ENCODE data around the gene GNG7. TPM values are rescaled to one million over a fixed set of nuclear protein-coding genes. Genes with fewer than 3 reads are reported as not detected.
"Not testable (repeated sequence)": the region's sequence is repeated elsewhere in the genome, so short reads cannot be mapped to it uniquely, and the experiment has no call there.

GNG7 gene
- total RNA-seq, 2 experiments from 2014 or later, result not detected

DNA sequence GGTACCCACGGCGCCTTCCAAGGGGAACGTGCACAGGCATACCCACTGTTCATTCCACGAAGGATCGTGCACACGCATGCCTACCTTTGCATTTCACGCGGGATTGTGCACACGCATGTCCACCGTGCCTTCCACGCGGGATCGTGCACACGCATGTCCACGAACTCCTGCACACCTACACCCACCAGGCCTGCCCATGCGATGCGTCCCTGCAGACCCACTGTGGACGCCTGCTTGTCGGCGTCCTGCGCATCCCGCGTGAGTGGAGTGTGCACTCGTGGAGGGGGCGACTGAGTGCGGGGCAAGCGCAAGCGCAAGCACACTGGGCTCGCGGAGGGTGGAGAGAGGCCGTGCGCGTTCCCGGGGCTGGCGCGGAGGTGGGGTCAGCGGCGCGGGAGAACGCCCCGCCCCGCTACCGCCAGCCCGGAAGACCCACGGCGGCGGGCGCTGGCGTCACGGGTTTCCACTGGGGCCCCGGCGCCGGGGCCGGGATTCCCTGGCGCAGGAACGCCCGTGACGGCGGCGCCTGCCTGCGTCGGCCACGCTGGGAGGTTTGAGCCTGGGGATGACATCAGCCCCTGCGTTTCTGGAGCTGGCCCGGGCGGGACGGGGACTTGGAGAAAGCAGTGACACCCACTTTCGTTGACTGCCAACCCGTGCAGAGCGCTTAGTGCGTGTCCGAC, 207.9 kb downstream of the GNG7 start:
- peaks cover 53% of the 10 kb centered on the region for H3K27me3 Mint-ChIP-seq
- H3K4me1 Mint-ChIP-seq, result peaks cover 21% of the 10 kb centered on the region
- CTCF ChIA-PET, result interaction anchor here (0.6 to 3.3 kb wide), 8 partner anchors 9 to 119 kb away, joined by 3 to 14 read pairs (median 4); no protein-coding TSS in a partner anchor
- DNase-seq, result peak; percentile 70
- no peak overlapping the region for H3K27ac Mint-ChIP-seq
- H3K4me3 Mint-ChIP-seq, result peak overlapping the region; percentile 70
- peak; percentile 84 for ATAC-seq
- no peaks in the 10 kb centered on the region for H3K9me3 Mint-ChIP-seq (ENCODE audit: low read depth)
- H3K36me3 Mint-ChIP-seq, result no peaks in the 10 kb centered on the region

DNA sequence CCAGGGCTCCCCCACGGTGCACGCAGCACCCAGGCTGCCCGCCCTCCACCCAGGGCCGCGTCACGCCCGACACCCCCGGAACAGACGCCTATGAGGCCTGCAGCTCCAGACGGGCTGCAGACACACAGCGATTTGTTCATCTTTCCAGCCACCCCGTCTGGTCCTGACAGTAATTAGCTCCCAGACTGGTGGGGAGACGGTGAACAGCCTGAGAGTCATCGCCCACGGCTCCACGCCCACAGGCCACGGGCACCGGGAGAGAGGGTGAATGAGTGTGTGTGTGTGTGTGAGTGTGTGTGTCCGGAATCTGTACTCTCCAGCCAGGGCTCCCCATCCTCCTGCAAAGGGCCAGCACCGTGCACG, 208.4 kb downstream of the GNG7 start:
- Mint-ChIP-seq H3K9me3 (ENCODE audit: low read depth) (no peaks in the 10 kb centered on the region), H3K4me1 (peaks cover 19% of the 10 kb centered on the region), H3K4me3 (peak overlapping the region; percentile 70), H3K36me3 (no peaks in the 10 kb centered on the region), H3K27ac (no peak overlapping the region), H3K27me3 (peaks cover 53% of the 10 kb centered on the region)
- no peak for ATAC-seq
- CTCF ChIA-PET, result interaction anchor here (3.3 kb wide), 1 partner anchor 16 kb away, joined by 14 read pairs; no protein-coding TSS in a partner anchor
- DNase-seq, result no peak

DNA sequence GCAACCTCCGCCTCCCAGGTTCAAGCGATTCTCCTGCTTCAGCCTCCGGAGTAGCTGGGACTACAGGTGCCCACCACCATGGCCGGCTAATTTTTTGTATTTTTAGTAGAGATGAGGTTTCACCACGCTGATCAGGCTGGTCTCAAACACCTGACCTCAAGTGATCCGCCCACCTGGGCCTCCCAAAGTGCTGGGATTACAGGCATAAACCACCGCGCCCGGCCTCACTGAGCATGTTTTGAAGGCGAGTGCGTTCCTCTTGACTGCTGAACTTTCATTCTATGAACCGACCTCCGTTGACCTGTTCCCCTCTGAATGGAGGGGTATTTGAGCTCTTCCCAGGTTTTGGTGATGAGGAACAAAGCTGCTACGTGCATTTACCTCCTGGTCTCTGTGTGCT, 209.0 kb downstream of the GNG7 start:
- not testable (repeated sequence) for H3K27ac Mint-ChIP-seq; H3K36me3 Mint-ChIP-seq; ATAC-seq; H3K9me3 Mint-ChIP-seq (ENCODE audit: low read depth); DNase-seq
- Mint-ChIP-seq H3K4me3 (peak overlapping the region; percentile 70), H3K27me3 (peaks cover 55% of the 10 kb centered on the region), H3K4me1 (peaks cover 21% of the 10 kb centered on the region)
- CTCF ChIA-PET, result interaction anchor here (0.6 to 3.3 kb wide), 2 partner anchors 15 to 1322 kb away, joined by 4 to 14 read pairs; no protein-coding TSS in a partner anchor

DNA sequence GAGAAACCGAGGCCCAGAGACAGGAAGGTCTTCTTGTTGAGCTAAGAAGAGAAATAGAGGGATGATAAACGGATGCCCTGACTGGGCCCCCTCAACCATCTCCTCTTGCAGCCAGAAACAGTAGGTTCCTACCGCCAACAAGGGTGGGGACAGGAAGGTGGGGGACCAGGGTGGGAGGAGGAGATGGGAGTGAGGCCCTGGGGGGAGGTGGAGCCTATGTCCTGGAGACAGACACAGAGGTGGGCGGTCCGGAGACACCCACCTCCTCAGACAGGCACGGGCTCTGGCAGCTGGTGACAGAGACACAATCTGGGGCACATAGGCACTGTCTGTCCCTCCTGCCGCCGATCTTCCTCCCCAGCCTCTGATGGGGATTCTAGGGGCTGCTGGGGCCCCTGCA, 209.6 kb downstream of the GNG7 start:
- peaks cover 61% of the 10 kb centered on the region for H3K27me3 Mint-ChIP-seq
- DNase-seq, result no peak
- H3K4me3 Mint-ChIP-seq, result no peak overlapping the region
- ATAC-seq, result no peak
- no peaks in the 10 kb centered on the region for H3K36me3 Mint-ChIP-seq
- no peaks in the 10 kb centered on the region for H3K9me3 Mint-ChIP-seq (ENCODE audit: low read depth)
- H3K27ac Mint-ChIP-seq, result no peak overlapping the region
- H3K4me1 Mint-ChIP-seq, result peaks cover 21% of the 10 kb centered on the region
- CTCF ChIA-PET, result interaction anchor here (0.6 to 0.7 kb wide), 2 partner anchors 69 to 1323 kb away, joined by 3 to 4 read pairs; no protein-coding TSS in a partner anchor

DNA sequence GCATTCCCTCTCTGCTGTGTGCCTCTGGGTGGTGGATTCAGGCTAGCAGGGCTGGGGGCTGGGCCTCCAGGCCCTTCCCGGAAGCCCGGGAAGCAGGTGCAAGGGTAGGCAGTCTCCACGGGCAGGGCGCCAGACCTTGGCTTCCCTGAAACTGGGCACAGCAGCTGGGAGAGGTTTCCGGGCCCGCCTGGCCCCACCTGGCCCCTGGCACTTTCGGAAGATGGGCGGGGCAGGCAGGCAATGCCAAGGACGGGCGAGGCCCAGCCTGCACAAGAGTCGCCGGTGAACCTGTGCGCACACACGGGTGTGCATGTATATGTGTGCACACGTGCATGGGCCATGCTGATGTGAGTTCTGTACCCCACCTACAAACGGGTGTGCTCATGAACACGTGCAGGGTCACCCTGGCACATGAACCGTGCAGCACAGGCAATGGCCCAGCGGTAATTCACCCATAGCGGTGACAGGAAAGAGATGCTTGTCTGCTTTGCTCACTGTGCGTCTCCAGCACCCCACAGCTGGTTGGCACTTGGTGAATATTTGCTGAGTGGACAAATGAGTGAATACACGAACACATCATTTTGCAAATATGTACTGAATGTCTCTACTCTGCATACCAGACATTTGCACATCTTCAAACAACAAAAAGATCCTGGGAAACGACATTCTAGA, 211.2 kb downstream of the GNG7 start:
- CTCF ChIA-PET, result no interaction called here
- Mint-ChIP-seq H3K9me3 (ENCODE audit: low read depth) (no peaks in the 10 kb centered on the region), H3K27me3 (peaks cover 69% of the 10 kb centered on the region), H3K36me3 (no peaks in the 10 kb centered on the region), H3K4me3 (no peak overlapping the region), H3K27ac (no peak overlapping the region), H3K4me1 (peaks cover 20% of the 10 kb centered on the region)
- DNase-seq, result no peak
- ATAC-seq, result no peak

DNA sequence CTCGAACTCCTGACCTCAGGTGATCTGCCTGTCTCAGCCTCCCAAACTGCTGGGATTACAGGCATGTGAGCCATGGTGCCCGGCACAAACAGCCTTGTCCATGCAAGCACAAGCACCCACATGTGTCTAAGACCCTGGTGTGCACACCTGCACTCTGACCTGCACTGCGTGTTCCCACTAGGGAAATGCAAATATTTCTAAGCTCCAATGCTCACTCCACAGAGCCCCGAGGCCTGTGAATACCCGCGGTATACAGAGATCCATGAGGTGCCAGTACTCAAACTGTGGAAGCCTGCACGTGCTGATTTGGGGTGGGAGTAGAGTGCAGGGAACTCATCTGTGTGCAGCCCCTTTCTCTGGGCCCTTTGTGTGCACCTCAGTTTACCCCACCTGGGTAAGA, 211.8 kb downstream of the GNG7 start:
- Mint-ChIP-seq H3K4me1 (peaks cover 14% of the 10 kb centered on the region), H3K27ac (no peak overlapping the region), H3K27me3 (peaks cover 64% of the 10 kb centered on the region), H3K9me3 (ENCODE audit: low read depth) (no peaks in the 10 kb centered on the region), H3K4me3 (no peak overlapping the region), H3K36me3 (no peaks in the 10 kb centered on the region)
- DNase-seq (no peak), ATAC-seq (no peak)
- CTCF ChIA-PET, result interaction anchor here (0.7 kb wide), 1 partner anchor 13 kb away, joined by 3 read pairs; no protein-coding TSS in a partner anchor

DNA sequence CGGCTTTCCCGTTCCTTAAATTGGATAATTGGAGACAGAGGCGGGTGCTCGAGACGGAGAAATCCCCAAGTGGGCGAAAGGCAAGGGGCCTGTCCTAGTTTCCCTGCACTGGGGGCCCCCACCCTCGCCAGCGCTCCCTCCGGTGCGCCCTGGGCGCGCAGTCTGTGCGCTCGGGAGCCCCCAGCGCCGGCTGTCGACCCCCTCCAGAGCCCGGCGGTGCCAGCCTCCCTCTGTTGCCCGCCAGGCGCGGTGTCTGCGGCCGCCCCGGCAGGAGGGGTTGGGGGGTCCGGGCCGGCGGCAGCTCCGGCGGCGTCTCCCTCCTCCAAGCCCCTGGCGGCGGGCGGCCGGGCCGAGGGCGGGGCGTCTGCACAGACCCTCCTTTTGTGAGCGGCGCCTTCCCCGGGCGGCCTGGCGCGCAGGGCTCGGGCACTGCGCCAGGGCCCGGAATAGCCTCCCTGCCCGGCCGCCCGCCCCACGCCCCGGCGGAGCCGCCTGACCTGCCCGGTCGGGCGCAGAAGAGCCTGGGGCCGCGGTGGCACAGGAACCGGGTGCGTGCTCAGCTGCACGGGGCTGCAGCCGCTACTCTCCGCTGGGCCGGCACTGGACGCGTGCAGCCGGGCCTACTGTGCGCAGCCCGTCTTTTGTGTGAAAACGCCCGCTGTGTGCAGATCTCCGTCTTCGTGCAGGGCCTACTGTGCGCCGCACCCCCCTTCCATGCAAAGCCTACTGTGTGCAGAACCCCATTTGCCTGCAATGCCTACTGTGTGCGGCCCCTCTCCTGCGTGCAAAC, 213.4 kb downstream of the GNG7 start:
- H3K4me1 Mint-ChIP-seq, result peaks cover 9% of the 10 kb centered on the region
- CTCF ChIA-PET, result interaction anchor here (0.5 to 1.2 kb wide), 2 partner anchors 122 to 543 kb away, joined by 3 read pairs; no protein-coding TSS in a partner anchor
- H3K27ac Mint-ChIP-seq, result no peak overlapping the region

DNA sequence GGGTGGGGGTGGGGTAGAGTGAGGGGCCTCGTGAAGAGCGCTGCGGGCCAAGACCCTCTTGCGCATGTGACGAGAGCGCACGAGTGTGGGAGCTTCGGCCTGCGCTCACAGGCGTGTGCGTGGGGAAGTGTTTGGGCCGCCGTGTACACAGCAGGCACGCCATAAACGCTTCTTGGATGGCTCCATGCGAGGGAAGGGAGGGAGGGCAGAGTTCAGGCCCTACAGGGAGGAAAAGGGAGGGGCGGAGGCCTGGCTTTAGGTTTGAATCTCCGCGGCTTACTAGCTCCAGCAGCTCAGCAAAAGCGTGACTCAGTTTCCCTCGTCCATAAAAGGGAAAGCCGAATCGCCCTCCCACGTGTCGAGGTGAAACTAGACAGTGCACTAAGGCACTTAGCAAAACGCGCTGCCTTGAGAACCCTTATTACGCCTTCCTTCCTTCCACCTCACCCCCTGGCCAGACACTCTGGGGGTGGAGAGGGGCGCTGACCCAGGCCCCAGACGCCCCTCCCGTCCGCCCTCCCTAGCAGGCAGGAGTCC, 214.0 kb downstream of the GNG7 start:
- DNase-seq (no peak), ATAC-seq (no peak)
- Mint-ChIP-seq H3K9me3 (ENCODE audit: low read depth) (peaks cover 2% of the 10 kb centered on the region), H3K36me3 (peaks cover 1% of the 10 kb centered on the region), H3K27ac (no peak overlapping the region), H3K27me3 (peaks cover 53% of the 10 kb centered on the region), H3K4me3 (no peak overlapping the region), H3K4me1 (peaks cover 8% of the 10 kb centered on the region)
- CTCF ChIA-PET, result interaction anchor here (0.5 kb wide), 1 partner anchor 543 kb away, joined by 3 read pairs; no protein-coding TSS in a partner anchor

More for the DNA sequence above, 213.4 kb downstream of the GNG7 start:
- H3K36me3 Mint-ChIP-seq, result no peaks in the 10 kb centered on the region
- H3K4me3 Mint-ChIP-seq, result no peak overlapping the region
- peaks cover 60% of the 10 kb centered on the region for H3K27me3 Mint-ChIP-seq
- DNase-seq, result no peak
- no peaks in the 10 kb centered on the region for H3K9me3 Mint-ChIP-seq (ENCODE audit: low read depth)
- peak; percentile 7 for ATAC-seq

DNA sequence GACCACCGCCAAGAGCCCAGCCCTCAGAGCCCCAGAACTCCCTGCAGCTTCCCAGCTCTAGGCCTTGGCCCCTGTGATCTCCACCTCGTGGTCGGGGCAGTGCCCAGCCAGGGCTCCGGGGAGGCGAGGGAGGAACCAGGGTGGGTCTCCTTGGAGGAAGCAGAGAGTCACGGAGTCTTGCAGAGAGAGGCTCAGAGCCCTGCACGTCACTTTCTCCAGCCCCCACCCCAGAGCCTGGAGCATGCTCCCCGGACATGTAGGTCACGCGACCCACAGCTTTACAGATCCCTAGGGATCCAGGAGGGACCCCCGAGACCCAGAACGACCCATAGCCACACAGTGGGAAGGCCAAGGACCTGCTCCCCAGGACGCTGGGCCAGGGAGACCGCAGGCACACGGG, 214.7 kb downstream of the GNG7 start:
- Mint-ChIP-seq H3K9me3 (ENCODE audit: low read depth) (peaks cover 6% of the 10 kb centered on the region), H3K27me3 (peaks cover 50% of the 10 kb centered on the region), H3K27ac (no peak overlapping the region), H3K4me3 (no peak overlapping the region), H3K4me1 (peaks cover 8% of the 10 kb centered on the region), H3K36me3 (peaks cover 4% of the 10 kb centered on the region)
- DNase-seq (no peak), ATAC-seq (no peak)
- CTCF ChIA-PET, result no interaction called here

DNA sequence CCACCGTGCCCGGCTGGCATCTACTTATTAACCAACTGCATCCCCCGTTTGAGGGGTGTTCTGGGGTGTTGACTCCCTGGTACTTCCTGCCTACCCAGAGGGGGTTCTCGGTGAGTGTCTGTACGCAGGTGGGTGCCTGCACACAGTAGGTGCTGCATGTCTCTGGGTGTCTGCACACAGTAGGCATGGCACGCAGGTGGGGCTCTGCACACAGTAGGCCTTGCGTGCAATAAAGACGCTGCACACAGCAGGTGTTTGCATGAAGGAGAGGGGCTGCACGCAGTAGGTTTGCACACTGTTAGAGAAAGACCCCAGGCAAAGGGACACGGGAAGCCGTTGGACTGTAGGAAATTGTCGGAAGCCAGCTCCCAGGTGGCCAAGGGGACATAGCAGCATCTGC, 215.4 kb downstream of the GNG7 start:
- no peak overlapping the region for H3K4me3 Mint-ChIP-seq
- no peak for ATAC-seq

DNA sequence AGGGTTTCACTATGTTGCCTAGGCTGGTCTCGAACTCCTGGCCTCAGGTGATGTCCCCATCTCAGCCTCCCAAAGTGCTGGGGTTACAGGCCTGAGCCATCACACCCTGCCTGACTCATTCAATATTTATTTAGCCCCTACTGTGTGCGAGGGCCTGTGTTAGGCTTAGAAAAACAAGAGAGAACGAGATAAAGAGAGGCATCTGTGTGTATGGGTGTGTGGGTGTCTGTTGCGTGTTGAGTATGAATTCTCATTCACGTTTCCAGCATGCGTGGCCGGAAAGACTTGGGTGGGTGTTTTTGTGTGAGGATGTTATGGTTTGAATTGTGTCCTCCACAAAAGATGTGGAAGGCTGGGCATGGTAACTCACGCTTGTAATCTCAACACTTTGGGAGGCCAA, 217.1 kb downstream of the GNG7 start:
- no peak for ATAC-seq
- Mint-ChIP-seq H3K4me1 (peaks cover 10% of the 10 kb centered on the region), H3K27me3 (peaks cover 28% of the 10 kb centered on the region), H3K4me3 (no peak overlapping the region), H3K27ac (no peak overlapping the region), H3K36me3 (peaks cover 5% of the 10 kb centered on the region), H3K9me3 (ENCODE audit: low read depth) (peaks cover 11% of the 10 kb centered on the region)
- no peak for DNase-seq
- CTCF ChIA-PET, result no interaction called here

More for the DNA sequence above, 215.4 kb downstream of the GNG7 start:
- CTCF ChIA-PET, result no interaction called here
- peaks cover 5% of the 10 kb centered on the region for H3K36me3 Mint-ChIP-seq
- H3K9me3 Mint-ChIP-seq (ENCODE audit: low read depth), result peaks cover 11% of the 10 kb centered on the region
- no peak overlapping the region for H3K27ac Mint-ChIP-seq
- H3K27me3 Mint-ChIP-seq, result peaks cover 43% of the 10 kb centered on the region
- no peak for DNase-seq
- peaks cover 8% of the 10 kb centered on the region for H3K4me1 Mint-ChIP-seq

DNA sequence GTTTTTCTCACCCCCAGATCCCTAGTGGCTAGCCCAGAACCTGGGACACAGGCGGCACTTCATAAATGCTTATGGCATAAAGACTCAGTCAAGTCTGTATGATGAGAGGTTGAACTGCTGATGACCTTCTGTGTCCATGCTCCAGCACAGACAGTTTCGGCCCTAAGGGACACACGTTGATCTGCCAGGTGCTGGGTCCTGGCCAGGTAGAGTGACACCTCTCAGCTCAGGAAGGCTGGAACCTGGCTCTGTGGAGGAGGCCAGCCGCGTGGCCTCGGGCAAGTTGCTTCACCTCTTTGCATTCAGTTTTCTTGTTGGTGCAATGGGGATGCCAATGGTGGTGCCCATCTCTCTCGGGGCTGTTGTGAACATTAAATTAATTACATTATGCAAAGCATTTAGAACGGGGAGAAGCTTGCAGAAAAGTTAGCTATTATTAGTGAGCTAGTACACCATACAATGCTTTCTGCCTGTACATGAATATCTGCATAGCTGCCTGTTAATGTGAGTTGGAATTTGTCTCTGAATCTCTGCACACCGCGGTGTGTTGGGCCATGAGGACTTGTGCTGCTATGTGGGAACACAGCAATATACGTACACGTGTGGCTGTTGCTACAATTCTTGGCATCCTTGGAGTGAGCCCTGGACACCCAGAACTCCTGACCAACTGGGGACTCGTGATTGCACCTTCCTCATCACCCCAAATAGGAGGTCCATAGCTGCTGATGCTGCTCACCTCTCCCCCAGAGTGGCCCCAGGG, 218.1 kb downstream of the GNG7 start:
- Mint-ChIP-seq H3K9me3 (ENCODE audit: low read depth) (peaks cover 11% of the 10 kb centered on the region), H3K4me1 (peaks cover 9% of the 10 kb centered on the region), H3K27ac (no peak overlapping the region), H3K4me3 (no peak overlapping the region), H3K36me3 (peaks cover 5% of the 10 kb centered on the region), H3K27me3 (peaks cover 20% of the 10 kb centered on the region)
- DNase-seq (no peak), ATAC-seq (no peak)
- CTCF ChIA-PET, result no interaction called here
